Body of pancreas (tissue), 4 donors: ENCODE results near the gene RABL2A. TPM values are rescaled to one million over a fixed set of nuclear protein-coding genes. Genes with fewer than 3 reads are reported as not detected.
"Not testable (repeated sequence)": the region's sequence is repeated elsewhere in the genome, so short reads cannot be mapped to it uniquely, and the experiment has no call there.

Source experiments
- ATAC-seq: fragments of 150-250 bp; one replicate; pipeline ENCODE4 v1.9.1; 2016
- DNase-seq, 4 donors: peaks; one replicate each; pipeline ENCODE4 v3.0.0-alpha.2; 2019
- H3K27ac ChIP-seq, 4 donors: fragments of 200-600 bp; sonication (generic); 1 replicate in 3 of 4; 2 replicates in 1 of 4; pipeline versions ENCODE4 v1.5.1 to v1.6.1; 2016 to 2019; ENCODE audit warnings: mild to moderate bottlenecking in 1 of 4, mixed read lengths in 1 of 4, moderate library complexity in 1 of 4
- H3K27me3 ChIP-seq, 2 donors: fragments of 200-600 bp; sonication (generic); one replicate each; pipeline ENCODE4 v1.6.0; 2016; ENCODE audit warnings: mild to moderate bottlenecking in 1 of 2
- H3K36me3 ChIP-seq, 2 donors: fragments of 200-600 bp; sonication (generic); replicated peaks in 1 of 2; 2 replicates each; pipeline ENCODE4 v1.5.1; 2016; ENCODE audit warnings: low read depth in 2 of 2; ENCODE audit not compliant: insufficient read depth in 1 of 2
- H3K4me1 ChIP-seq: fragments of 200-600 bp; sonication (generic); one replicate; pipeline ENCODE4 v1.6.0; 2016
- H3K4me3 ChIP-seq, 2 donors: fragments of 200-600 bp; sonication (generic); 1 replicate in 1 of 2; 2 replicates in 1 of 2; pipeline ENCODE4 v1.5.1; 2016 to 2019
- H3K9me3 ChIP-seq, 3 donors: fragments of 200-600 bp; sonication (generic); 1 replicate in 2 of 3; 2 replicates in 1 of 3; pipeline ENCODE4 v1.5.1; 2016
- CTCF ChIP-seq, 7 experiments: fragments of 450-650 bp in 4 of 7; fragments of 200-600 bp in 3 of 7; sonication (generic) in 3 of 7; IDR thresholded peaks; one replicate each; pipeline ENCODE4 v1.5.1; 2016 to 2019; ENCODE audit warnings: antibody characterized with exemption in 7 of 7
- WGBS, 2 donors: methylation state at CpG; one replicate each; pipeline ENCODE4 v1.1.5; 2017; 5-methylcytosine and 5-hydroxymethylcytosine counted together
- intact Hi-C: fragments of 100-400 bp; cut with DNase I; formaldehyde crosslinking; loops from one replicate; pipeline ENCODE4 v1.15.1; 2023
- total RNA-seq, 2 donors: library from RNA; depleted of rRNA; stranded (reverse); fragments of >200 nt; gene quantifications; one replicate each; pipeline ENCODE4 v1.1.0, GENCODE V29; 2016

Gene RABL2A
- total RNA-seq, 2 donors from 2014 or later: 15.0 to 23.1 TPM

GRCh38 chr2:113595725-113596124, 31.3 kb upstream of the RABL2A start:
- DNase-seq, H3K27me3 ChIP-seq, H3K36me3 ChIP-seq, H3K4me1 ChIP-seq, ATAC-seq, intact Hi-C loops, H3K4me3 ChIP-seq, H3K27ac ChIP-seq, H3K9me3 ChIP-seq: not testable (repeated sequence)
- WGBS, 2 donors: 83 to 92% methylated on average over 2 to 4 of the region's 10 CpGs

GRCh38 chr2:113597164-113597563, 29.9 kb upstream of the RABL2A start:
- H3K4me1 ChIP-seq, H3K4me3 ChIP-seq, H3K27me3 ChIP-seq, ATAC-seq, H3K27ac ChIP-seq, H3K9me3 ChIP-seq, H3K36me3 ChIP-seq, DNase-seq, intact Hi-C loops: not testable (repeated sequence)
- 100% methylated on average over 4 of the region's 10 CpGs; no CpG with 5 or more reads in 1 of the 2 donors for WGBS, 2 donors

GRCh38 chr2:113597572-113597971, 29.5 kb upstream of the RABL2A start:
- not testable (repeated sequence) for ATAC-seq, DNase-seq, H3K4me1 ChIP-seq

GRCh38 chr2:113598180-113598579, 28.9 kb upstream of the RABL2A start:
- H3K27me3 ChIP-seq, DNase-seq, H3K27ac ChIP-seq, H3K9me3 ChIP-seq, H3K4me3 ChIP-seq, intact Hi-C loops, H3K36me3 ChIP-seq, ATAC-seq, H3K4me1 ChIP-seq: not testable (repeated sequence)
- 76 to 79% methylated on average over 8 to 11 of the region's 13 CpGs for WGBS, 2 donors

More at GRCh38 chr2:113597572-113597971, 29.5 kb upstream of the RABL2A start:
- H3K27ac ChIP-seq, H3K9me3 ChIP-seq, H3K36me3 ChIP-seq, H3K27me3 ChIP-seq, H3K4me3 ChIP-seq, intact Hi-C loops: not testable (repeated sequence)
- WGBS, 2 donors: no CpG with 5 or more reads among the region's 9 CpGs

- H3K9me3 ChIP-seq, intact Hi-C loops, H3K27me3 ChIP-seq, H3K4me1 ChIP-seq, ATAC-seq, H3K4me3 ChIP-seq, H3K36me3 ChIP-seq, DNase-seq, H3K27ac ChIP-seq: not testable (repeated sequence)
- WGBS, 2 donors: 78% methylated on average over 4 of the region's 9 CpGs; no CpG with 5 or more reads in 1 of the 2 donors
These were observed 28.3 kb upstream of the RABL2A start for GRCh38 chr2:113598738-113599137.

- WGBS, 2 donors: 0% methylated on average over 1 of the region's 2 CpGs
- peak in 1 of 4 donors; percentile 27 for DNase-seq
These were observed 27.9 kb upstream of the RABL2A start for GRCh38 chr2:113599208-113599607.

GRCh38 chr2:113602040-113602769, 24.9 kb upstream of the RABL2A start:
- intact Hi-C loops, H3K36me3 ChIP-seq, H3K4me3 ChIP-seq, H3K9me3 ChIP-seq, ATAC-seq, H3K4me1 ChIP-seq, H3K27me3 ChIP-seq, H3K27ac ChIP-seq: not testable (repeated sequence)
- WGBS, 2 donors: 84 to 89% methylated on average over 21 to 44 of the region's 51 CpGs
- DNase-seq: peak; percentile 26 to 49 (median 42)
- peak in 5 of 7 experiments; percentile 15 to 52 (median 37) for TF ChIP-seq CTCF (IDR thresholded peaks at IDR 0.05)

More at GRCh38 chr2:113599208-113599607, 27.9 kb upstream of the RABL2A start:
- H3K36me3 ChIP-seq, ATAC-seq, H3K9me3 ChIP-seq, H3K4me3 ChIP-seq, intact Hi-C loops, H3K27me3 ChIP-seq, H3K27ac ChIP-seq, H3K4me1 ChIP-seq: not testable (repeated sequence)
